Measurements from ENCODE around the gene SH3RF2. TPM values are rescaled to one million over a fixed set of nuclear protein-coding genes. Genes with fewer than 3 reads are reported as not detected.

SH3RF2 gene
- total and polyA plus RNA-seq, 9 of the 15 experiments (the other 6 are each of a cell fraction or from before 2014, with no cell fraction given): 0.05 TPM; not detected in 8

DNA sequence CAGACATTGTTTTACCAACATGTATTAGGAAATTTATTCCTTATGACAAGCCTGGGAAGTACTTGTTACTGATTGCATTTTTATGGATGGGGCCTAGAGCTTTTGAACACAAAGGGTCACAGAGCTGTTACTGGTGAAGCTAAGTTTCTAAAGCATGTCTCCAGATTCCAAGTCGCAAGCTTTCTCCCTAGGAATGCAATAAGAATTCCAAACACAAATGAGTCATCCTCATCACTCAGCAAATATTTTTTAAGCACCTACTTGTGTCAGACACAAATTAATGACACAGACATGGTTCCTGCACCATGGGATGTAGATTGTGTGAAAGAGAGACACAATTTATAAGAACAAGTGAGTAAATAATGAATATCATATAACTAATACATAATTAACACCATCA is 11.0 kb upstream of the SH3RF2 start:
- BruUV-seq (replicated peaks): no TSS peak
- Histone ChIP-seq H3K9me1 (ENCODE audit: control insufficient read depth, insufficient read depth, low read length) (no peaks in the 10 kb centered on the region), H3K4me2 (ENCODE audit: insufficient read depth, low read length) (no peak overlapping the region), H4K20me1 (replicated peaks; ENCODE audit: control insufficient read depth, insufficient read depth, low read length) (no peaks in the 10 kb centered on the region), H3K27ac (ENCODE audit: extremely low read depth, low read depth, low read length) (no peak overlapping the region), H3K36me3 (ENCODE audit: control insufficient read depth, insufficient read depth, low read length) (no peaks in the 10 kb centered on the region), H2AFZ (ENCODE audit: low read depth, low read length) (no peak overlapping the region), H3K4me1 (replicated peaks in 1 of 2; ENCODE audit: control insufficient read depth in 2 of 2, insufficient read depth in 2 of 2, low read length in 2 of 2) (no peaks in the 10 kb centered on the region), H3K9me3 (replicated peaks; ENCODE audit: control insufficient read depth, insufficient read depth, low read depth, low read length) (no peaks in the 10 kb centered on the region), H3K27me3 (ENCODE audit: control insufficient read depth in 2 of 2, insufficient read depth in 2 of 2, low read length in 2 of 2) (no peaks in the 10 kb centered on the region), H3K4me3 (no peak overlapping the region), H3K79me2 (ENCODE audit: control insufficient read depth, insufficient read depth, low read length) (no peaks in the 10 kb centered on the region), H3K9ac (ENCODE audit: insufficient read depth in 1 of 2, low read depth in 2 of 2, low read length in 2 of 2) (no peak overlapping the region)
- DNase-seq (ENCODE audit: extremely low read depth in 1 of 4, low spot score in 3 of 4) (no peak), ATAC-seq (no peak), FAIRE-seq (no peak)
- intact Hi-C loops (cut with micrococcal nuclease): no loop called here
- WGBS (ENCODE audit: insufficient coverage, low coverage, missing lambda C conversion rate): 0% methylated on average over 1 of the region's 1 CpG
- in situ Hi-C loops (cut with MboI): no loop called here
- ChIA-PET CTCF (ENCODE audit: low intra/inter-chr PET ratio) (no interaction called here), POLR2A (no interaction called here)
- TF ChIP-seq, protein P1, sequence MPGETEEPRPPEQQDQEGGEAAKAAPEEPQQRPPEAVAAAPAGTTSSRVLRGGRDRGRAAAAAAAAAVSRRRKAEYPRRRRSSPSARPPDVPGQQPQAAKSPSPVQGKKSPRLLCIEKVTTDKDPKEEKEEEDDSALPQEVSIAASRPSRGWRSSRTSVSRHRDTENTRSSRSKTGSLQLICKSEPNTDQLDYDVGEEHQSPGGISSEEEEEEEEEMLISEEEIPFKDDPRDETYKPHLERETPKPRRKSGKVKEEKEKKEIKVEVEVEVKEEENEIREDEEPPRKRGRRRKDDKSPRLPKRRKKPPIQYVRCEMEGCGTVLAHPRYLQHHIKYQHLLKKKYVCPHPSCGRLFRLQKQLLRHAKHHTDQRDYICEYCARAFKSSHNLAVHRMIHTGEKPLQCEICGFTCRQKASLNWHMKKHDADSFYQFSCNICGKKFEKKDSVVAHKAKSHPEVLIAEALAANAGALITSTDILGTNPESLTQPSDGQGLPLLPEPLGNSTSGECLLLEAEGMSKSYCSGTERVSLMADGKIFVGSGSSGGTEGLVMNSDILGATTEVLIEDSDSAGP (CRISPR knock-in tag; IDR thresholded peaks at IDR 0.05): no peak
- TF ChIP-seq MEF2D (tag; conservative IDR thresholded peaks at IDR 0.05; ENCODE audit: low read depth): no peak
- no peak for TF ChIP-seq MTA1 (IDR thresholded peaks at IDR 0.05; ENCODE audit: borderline replicate concordance)
- TF ChIP-seq, protein P2, sequence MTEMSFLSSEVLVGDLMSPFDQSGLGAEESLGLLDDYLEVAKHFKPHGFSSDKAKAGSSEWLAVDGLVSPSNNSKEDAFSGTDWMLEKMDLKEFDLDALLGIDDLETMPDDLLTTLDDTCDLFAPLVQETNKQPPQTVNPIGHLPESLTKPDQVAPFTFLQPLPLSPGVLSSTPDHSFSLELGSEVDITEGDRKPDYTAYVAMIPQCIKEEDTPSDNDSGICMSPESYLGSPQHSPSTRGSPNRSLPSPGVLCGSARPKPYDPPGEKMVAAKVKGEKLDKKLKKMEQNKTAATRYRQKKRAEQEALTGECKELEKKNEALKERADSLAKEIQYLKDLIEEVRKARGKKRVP (CRISPR knock-in tag; IDR thresholded peaks at IDR 0.05): no peak

DNA sequence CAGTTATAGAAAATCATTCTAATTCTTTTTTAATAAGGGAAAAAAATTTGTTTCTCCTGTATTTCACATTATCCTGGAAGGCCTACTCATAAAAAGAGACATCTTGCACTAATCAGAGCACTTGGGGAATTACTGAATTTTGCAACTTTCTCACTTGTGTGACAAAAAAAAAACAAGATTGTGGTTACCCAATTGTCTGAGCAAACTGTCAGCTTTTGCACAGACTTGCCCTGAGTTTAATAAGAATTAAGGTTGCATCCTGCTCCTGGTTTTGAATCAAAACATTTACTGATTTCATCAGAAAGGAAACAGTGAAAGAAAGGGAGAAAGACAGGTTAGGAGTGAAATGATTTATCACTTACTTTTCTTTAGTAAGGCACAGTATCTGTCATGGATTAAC is 10.6 kb upstream of the SH3RF2 start:
- no peak for DNase-seq (ENCODE audit: extremely low read depth in 1 of 4, low spot score in 3 of 4)
- no peak overlapping the region for H3K4me2 ChIP-seq (ENCODE audit: insufficient read depth, low read length)
- intact Hi-C loops (cut with micrococcal nuclease) (no loop called here), in situ Hi-C loops (cut with MboI) (no loop called here)
- no TSS peak for BruUV-seq (replicated peaks)
- H3K9me3 ChIP-seq (replicated peaks; ENCODE audit: control insufficient read depth, insufficient read depth, low read depth, low read length): no peaks in the 10 kb centered on the region
- no peak overlapping the region for H3K9ac ChIP-seq (ENCODE audit: insufficient read depth in 1 of 2, low read depth in 2 of 2, low read length in 2 of 2)
- no peak overlapping the region for H3K4me3 ChIP-seq
- no peaks in the 10 kb centered on the region for H4K20me1 ChIP-seq (replicated peaks; ENCODE audit: control insufficient read depth, insufficient read depth, low read length)
- no peak for FAIRE-seq
- H2AFZ ChIP-seq (ENCODE audit: low read depth, low read length): no peak overlapping the region
- no peaks in the 10 kb centered on the region for H3K9me1 ChIP-seq (ENCODE audit: control insufficient read depth, insufficient read depth, low read length)
- H3K36me3 ChIP-seq (ENCODE audit: control insufficient read depth, insufficient read depth, low read length): no peaks in the 10 kb centered on the region
- CTCF ChIA-PET (ENCODE audit: low intra/inter-chr PET ratio): no interaction called here
- H3K27ac ChIP-seq (ENCODE audit: extremely low read depth, low read depth, low read length): no peak overlapping the region
- H3K27me3 ChIP-seq (ENCODE audit: control insufficient read depth in 2 of 2, insufficient read depth in 2 of 2, low read length in 2 of 2): no peaks in the 10 kb centered on the region
- POLR2A ChIA-PET: no interaction called here
- H3K79me2 ChIP-seq (ENCODE audit: control insufficient read depth, insufficient read depth, low read length): no peaks in the 10 kb centered on the region
- ATAC-seq: no peak
- no peaks in the 10 kb centered on the region for H3K4me1 ChIP-seq (replicated peaks in 1 of 2; ENCODE audit: control insufficient read depth in 2 of 2, insufficient read depth in 2 of 2, low read length in 2 of 2)
- TF ChIP-seq NCOA6 (IDR thresholded peaks at IDR 0.05) (no peak), ZHX1 (conservative IDR thresholded peaks at IDR 0.05; ENCODE audit: low read length) (no peak), HDAC6 (IDR thresholded peaks at IDR 0.05; ENCODE audit: low read depth, low read length) (no peak), SAP30 (IDR thresholded peaks at IDR 0.05; ENCODE audit: borderline replicate concordance, insufficient read depth, low read depth, low read length, poor library complexity, severe bottlenecking) (no peak), CREM (IDR thresholded peaks at IDR 0.05; ENCODE audit: low read depth) (no peak), ATF3 (IDR thresholded peaks at IDR 0.05) (no peak), ATF3 (CRISPR knock-in tag; conservative IDR thresholded peaks at IDR 0.05) (no peak)

All from K562 (cell line).